Heart left ventricle (tissue), 13 donors: ENCODE results near the gene PCDHA3.
A peak's percentile ranks its signal among the peaks of the same experiment; 100 is the strongest.

ENCODE experiments used
- CTCF ChIP-seq, 12 donors: fragments of 200-600 bp; sonication (generic) in 4 of 12; IDR thresholded peaks; one replicate each; pipeline versions ENCODE4 v1.5.0 to v1.8.0; 2018 to 2022; ENCODE audit warnings: antibody characterized with exemption in 12 of 12, mild to moderate bottlenecking in 5 of 12
- POLR2A ChIP-seq, 2 donors: fragments of 450-650 bp; IDR thresholded peaks; one replicate each; pipeline ENCODE4 v1.6.1; 2017; ENCODE audit warnings: antibody characterized with exemption in 2 of 2, mild to moderate bottlenecking in 2 of 2, moderate library complexity in 2 of 2
- donor health status: ischemic (EF 13 %, LVEDD 7.1; RV severe dilation, severe dysfunction).
- donor health status: DM: no; HTN: yes; CAD: no.
- donor health status: DM: no; HTN: no; CAD: no.
- donor health status: ischemic (EF 25% LVEDD 6.9; RV normal size, moderate dysfunction).
- donor health status: ischemic (EF 25% LVEDD 5.7; RV mildly dilated, moderate dysfunction).
- donor health status: ischemic (EF 35%, LVEDD 5.7; RV mildly dilated, moderate dysfunction).
- donor health status: nonischemic (EF 11% LVEDD 7.7; RV severe dilation, severe dysfunction).
- donor health status: DM: yes; HTN: yes; CAD: no.
- donor health status: PGD.
- donor health status: ischemic (EF 29% LVEDD 5.4; RV normal size, mild dysfunction).
- donor health status: nonischemic (EF 23%, LVEDD 6.1; RV moderate dilation, normal function).

GRCh38 chr5:140840978-140841962 lies 40.4 kb downstream of the PCDHA3 start, which contains the start of gene PCDHA8:
- no peak for TF ChIP-seq POLR2A (IDR thresholded peaks at IDR 0.05)
- peak in 5 of 12 donors; percentile 8 to 22 (median 20) for TF ChIP-seq CTCF (IDR thresholded peaks at IDR 0.05)
